ENCODE data around the gene KIF12.

The KIF12 gene

DNA sequence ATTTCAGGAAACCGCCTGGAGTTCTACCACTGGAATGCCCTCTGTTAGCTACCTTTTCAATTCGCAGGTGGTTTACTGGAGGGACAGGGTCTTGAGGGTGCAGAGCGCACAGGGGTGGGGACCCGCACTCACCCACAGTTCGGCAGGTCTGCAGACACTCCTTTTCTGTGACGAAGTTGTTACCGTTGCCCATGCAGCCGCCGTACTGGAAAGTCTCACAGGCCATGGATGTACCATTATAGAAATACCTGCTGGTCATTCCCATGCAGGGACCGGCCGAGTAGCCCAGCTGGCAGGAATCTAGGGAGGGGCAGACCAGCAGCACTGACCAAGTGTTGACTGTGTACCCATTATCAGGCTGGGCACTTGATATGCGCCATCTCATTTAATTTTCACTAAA is 37.8 kb downstream of the KIF12 start:
- Histone ChIP-seq H3K27me3 (ENCODE audit: control insufficient read depth, insufficient read depth, low read length, poor library complexity, severe bottlenecking) (no peaks in the 10 kb centered on the region), H3K4me1 (ENCODE audit: control insufficient read depth, insufficient read depth, low read length) (peaks cover 22% of the 10 kb centered on the region), H3K36me3 (ENCODE audit: control insufficient read depth, insufficient read depth, low read length) (no peaks in the 10 kb centered on the region), H3K9me3 (ENCODE audit: control insufficient read depth, low read length) (no peaks in the 10 kb centered on the region), H3K4me3 (ENCODE audit: insufficient read depth, low read depth, low read length) (no peak overlapping the region), H3K27ac (ENCODE audit: insufficient read depth, low read depth, low read length, poor library complexity, severe bottlenecking) (no peak overlapping the region)
- 95% methylated on average over 12 of the region's 12 CpGs for WGBS, 2 experiments

GRCh38 chr9:114060711-114061110 is 38.4 kb downstream of the KIF12 start:
- H3K4me1 ChIP-seq (ENCODE audit: control insufficient read depth, insufficient read depth, low read length): peaks cover 22% of the 10 kb centered on the region
- no peak overlapping the region for H3K27ac ChIP-seq (ENCODE audit: insufficient read depth, low read depth, low read length, poor library complexity, severe bottlenecking)
- WGBS, 2 experiments: 84 to 86% methylated on average over 9 of the region's 9 CpGs
- no peak overlapping the region for H3K4me3 ChIP-seq (ENCODE audit: insufficient read depth, low read depth, low read length)
- H3K9me3 ChIP-seq (ENCODE audit: control insufficient read depth, low read length): no peaks in the 10 kb centered on the region
- H3K36me3 ChIP-seq (ENCODE audit: control insufficient read depth, insufficient read depth, low read length): no peaks in the 10 kb centered on the region
- H3K27me3 ChIP-seq (ENCODE audit: control insufficient read depth, insufficient read depth, low read length, poor library complexity, severe bottlenecking): no peaks in the 10 kb centered on the region

- H3K4me3 ChIP-seq (ENCODE audit: insufficient read depth, low read depth, low read length): no peak overlapping the region
- no peaks in the 10 kb centered on the region for H3K36me3 ChIP-seq (ENCODE audit: control insufficient read depth, insufficient read depth, low read length)
- H3K9me3 ChIP-seq (ENCODE audit: control insufficient read depth, low read length): no peaks in the 10 kb centered on the region
- H3K27ac ChIP-seq (ENCODE audit: insufficient read depth, low read depth, low read length, poor library complexity, severe bottlenecking): no peak overlapping the region
- H3K27me3 ChIP-seq (ENCODE audit: control insufficient read depth, insufficient read depth, low read length, poor library complexity, severe bottlenecking): no peaks in the 10 kb centered on the region
- peaks cover 22% of the 10 kb centered on the region for H3K4me1 ChIP-seq (ENCODE audit: control insufficient read depth, insufficient read depth, low read length)
- WGBS, 2 experiments: 92 to 95% methylated on average over 8 of the region's 8 CpGs
These were observed 39.0 kb downstream of the KIF12 start for GRCh38 chr9:114060070-114060469.

DNA sequence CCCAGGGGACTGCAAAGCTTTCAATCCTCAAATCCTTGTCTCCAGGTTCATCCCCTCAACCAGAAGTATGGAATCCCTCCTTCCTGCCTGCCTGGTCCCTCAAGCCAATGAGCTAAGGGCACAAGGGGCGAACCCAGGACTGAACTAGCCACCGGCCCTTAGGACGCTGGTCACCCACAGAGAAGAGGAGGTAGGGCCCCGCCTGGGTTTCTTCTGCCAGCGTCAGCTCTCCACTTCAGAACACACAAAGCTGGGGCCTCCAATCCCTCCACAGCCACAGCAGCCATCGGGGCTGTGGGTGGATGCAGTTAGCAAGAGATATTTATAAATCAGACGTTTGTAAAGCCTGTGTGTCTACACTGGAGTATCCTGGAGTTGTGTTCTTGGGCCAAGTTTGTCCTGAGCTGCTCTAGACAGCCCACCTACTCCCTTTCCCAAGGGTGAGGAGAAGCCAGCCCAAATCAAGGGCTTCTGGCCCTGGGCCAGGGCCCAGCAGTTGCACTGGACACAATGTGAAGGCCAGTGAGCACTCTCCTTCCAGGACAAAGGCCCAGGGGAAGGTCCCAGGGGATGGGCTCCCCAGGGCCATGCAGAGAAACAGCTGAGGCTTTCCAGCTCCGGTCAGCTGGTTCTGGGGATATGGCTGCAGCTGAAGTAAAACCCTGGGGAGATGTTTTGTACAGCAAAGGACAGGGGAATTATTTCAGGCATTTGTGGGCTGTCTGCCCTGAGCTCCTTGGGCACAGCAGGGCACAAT is 39.9 kb downstream of the KIF12 start:
- Histone ChIP-seq H3K4me3 (ENCODE audit: insufficient read depth, low read depth, low read length) (no peak overlapping the region), H3K27ac (ENCODE audit: insufficient read depth, low read depth, low read length, poor library complexity, severe bottlenecking) (peak overlapping the region; percentile 62), H3K36me3 (ENCODE audit: control insufficient read depth, insufficient read depth, low read length) (no peaks in the 10 kb centered on the region), H3K27me3 (ENCODE audit: control insufficient read depth, insufficient read depth, low read length, poor library complexity, severe bottlenecking) (no peaks in the 10 kb centered on the region), H3K9me3 (ENCODE audit: control insufficient read depth, low read length) (no peaks in the 10 kb centered on the region), H3K4me1 (ENCODE audit: control insufficient read depth, insufficient read depth, low read length) (peaks cover 22% of the 10 kb centered on the region)
- WGBS, 2 experiments: 86 to 89% methylated on average over 8 of the region's 8 CpGs

GRCh38 chr9:114058688-114059046 is 40.4 kb downstream of the KIF12 start:
- no peak overlapping the region for H3K27ac ChIP-seq (ENCODE audit: insufficient read depth, low read depth, low read length, poor library complexity, severe bottlenecking)
- H3K27me3 ChIP-seq (ENCODE audit: control insufficient read depth, insufficient read depth, low read length, poor library complexity, severe bottlenecking): no peaks in the 10 kb centered on the region
- no peaks in the 10 kb centered on the region for H3K36me3 ChIP-seq (ENCODE audit: control insufficient read depth, insufficient read depth, low read length)
- 92 to 97% methylated on average over 4 of the region's 4 CpGs for WGBS, 2 experiments
- peaks cover 22% of the 10 kb centered on the region for H3K4me1 ChIP-seq (ENCODE audit: control insufficient read depth, insufficient read depth, low read length)
- H3K9me3 ChIP-seq (ENCODE audit: control insufficient read depth, low read length): no peaks in the 10 kb centered on the region
- no peak overlapping the region for H3K4me3 ChIP-seq (ENCODE audit: insufficient read depth, low read depth, low read length)

DNA sequence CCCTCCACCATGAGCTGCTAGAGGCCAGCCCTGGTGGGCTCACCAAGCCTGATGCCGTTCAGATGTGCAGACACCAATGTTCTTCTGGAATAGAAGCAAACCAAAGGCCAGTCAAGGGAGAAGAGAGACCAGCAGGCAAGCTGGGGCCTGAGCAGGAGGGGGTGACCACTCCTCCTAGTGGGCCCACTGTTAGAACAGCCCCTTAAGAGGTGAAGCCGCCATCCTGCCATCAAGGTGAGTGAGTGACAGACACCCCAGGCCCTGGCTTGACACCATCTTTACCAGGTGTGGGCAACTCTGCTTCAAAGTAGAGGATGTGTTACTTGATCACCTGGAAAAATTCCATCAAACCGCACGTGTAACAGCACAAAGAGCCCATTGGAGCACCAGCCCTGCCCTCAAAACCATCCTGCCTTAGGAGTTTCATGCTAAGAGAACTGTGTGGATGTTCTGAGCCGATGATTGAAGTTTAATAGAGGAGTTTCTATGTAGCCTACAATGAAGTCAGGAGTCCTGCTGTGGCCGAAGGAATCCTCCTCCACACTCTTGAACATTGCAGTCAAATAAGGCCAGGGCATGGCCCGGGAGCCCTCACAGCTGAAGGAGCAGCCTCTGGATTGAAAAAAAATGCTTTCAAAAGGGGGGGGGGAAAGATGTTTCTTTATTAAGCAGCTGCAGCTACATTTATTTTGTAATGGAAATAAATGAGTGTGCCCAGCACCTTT is 41.8 kb downstream of the KIF12 start:
- 82% methylated on average over 7 of the region's 7 CpGs for WGBS, 2 experiments
- no peaks in the 10 kb centered on the region for H3K27me3 ChIP-seq (ENCODE audit: control insufficient read depth, insufficient read depth, low read length, poor library complexity, severe bottlenecking)
- H3K36me3 ChIP-seq (ENCODE audit: control insufficient read depth, insufficient read depth, low read length): no peaks in the 10 kb centered on the region
- H3K4me3 ChIP-seq (ENCODE audit: insufficient read depth, low read depth, low read length): no peak overlapping the region
- peaks cover 22% of the 10 kb centered on the region for H3K4me1 ChIP-seq (ENCODE audit: control insufficient read depth, insufficient read depth, low read length)
- no peak overlapping the region for H3K27ac ChIP-seq (ENCODE audit: insufficient read depth, low read depth, low read length, poor library complexity, severe bottlenecking)
- no peaks in the 10 kb centered on the region for H3K9me3 ChIP-seq (ENCODE audit: control insufficient read depth, low read length)

DNA sequence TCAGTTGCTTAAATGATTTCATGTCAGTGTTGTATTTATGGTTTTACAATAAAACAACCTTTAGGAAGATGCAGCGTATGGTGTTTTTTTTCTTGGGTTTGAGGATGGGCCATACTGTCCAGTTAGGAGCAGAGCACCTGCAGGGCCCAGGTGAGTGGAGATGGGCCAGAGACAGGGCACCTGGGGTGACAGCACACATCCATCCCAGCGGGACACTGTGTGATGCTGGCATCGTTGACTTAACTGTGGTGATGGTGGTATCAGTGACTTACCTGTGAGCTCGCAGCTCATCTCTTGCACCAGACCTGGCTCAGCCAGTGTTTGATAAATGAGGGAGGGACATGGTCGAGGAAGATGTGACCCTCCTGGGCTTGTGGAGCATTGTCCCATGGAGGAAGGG is 42.6 kb downstream of the KIF12 start:
- no peaks in the 10 kb centered on the region for H3K27me3 ChIP-seq (ENCODE audit: control insufficient read depth, insufficient read depth, low read length, poor library complexity, severe bottlenecking)
- H3K9me3 ChIP-seq (ENCODE audit: control insufficient read depth, low read length): no peaks in the 10 kb centered on the region
- H3K27ac ChIP-seq (ENCODE audit: insufficient read depth, low read depth, low read length, poor library complexity, severe bottlenecking): no peak overlapping the region
- peaks cover 3% of the 10 kb centered on the region for H3K36me3 ChIP-seq (ENCODE audit: control insufficient read depth, insufficient read depth, low read length)
- no peak overlapping the region for H3K4me3 ChIP-seq (ENCODE audit: insufficient read depth, low read depth, low read length)
- H3K4me1 ChIP-seq (ENCODE audit: control insufficient read depth, insufficient read depth, low read length): peaks cover 22% of the 10 kb centered on the region
- WGBS, 2 experiments: 92 to 96% methylated on average over 5 of the region's 5 CpGs

DNA sequence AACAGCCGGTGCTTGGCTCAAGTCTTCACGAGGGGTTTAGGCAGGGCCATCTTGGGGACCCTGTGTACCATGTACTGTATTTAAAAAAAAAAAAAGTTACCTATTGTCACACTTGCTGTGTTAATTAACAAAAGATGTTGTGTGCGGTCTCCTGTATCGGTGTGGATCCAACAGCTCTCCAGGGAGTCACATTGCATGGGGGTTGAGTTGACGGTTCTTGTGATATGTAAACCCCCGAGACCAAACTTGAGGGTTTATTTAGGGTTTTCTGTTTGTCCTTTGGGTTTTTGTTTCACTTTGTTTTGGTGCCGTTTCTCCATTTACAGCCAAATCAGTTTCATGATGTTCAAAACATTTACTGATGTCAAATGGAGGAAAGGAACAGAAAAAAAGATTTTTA is 43.2 kb downstream of the KIF12 start:
- peaks cover 10% of the 10 kb centered on the region for H3K36me3 ChIP-seq (ENCODE audit: control insufficient read depth, insufficient read depth, low read length)
- H3K27ac ChIP-seq (ENCODE audit: insufficient read depth, low read depth, low read length, poor library complexity, severe bottlenecking): no peak overlapping the region
- peaks cover 22% of the 10 kb centered on the region for H3K4me1 ChIP-seq (ENCODE audit: control insufficient read depth, insufficient read depth, low read length)
- no peak overlapping the region for H3K4me3 ChIP-seq (ENCODE audit: insufficient read depth, low read depth, low read length)
- no peaks in the 10 kb centered on the region for H3K27me3 ChIP-seq (ENCODE audit: control insufficient read depth, insufficient read depth, low read length, poor library complexity, severe bottlenecking)
- 86 to 92% methylated on average over 7 of the region's 7 CpGs for WGBS, 2 experiments
- H3K9me3 ChIP-seq (ENCODE audit: control insufficient read depth, low read length): no peaks in the 10 kb centered on the region

GRCh38 chr9:114055061-114055460 is 44.0 kb downstream of the KIF12 start:
- no peaks in the 10 kb centered on the region for H3K27me3 ChIP-seq (ENCODE audit: control insufficient read depth, insufficient read depth, low read length, poor library complexity, severe bottlenecking)
- no peaks in the 10 kb centered on the region for H3K9me3 ChIP-seq (ENCODE audit: control insufficient read depth, low read length)
- H3K36me3 ChIP-seq (ENCODE audit: control insufficient read depth, insufficient read depth, low read length): peaks cover 17% of the 10 kb centered on the region
- 95% methylated on average over 18 of the region's 18 CpGs for WGBS, 2 experiments
- no peak overlapping the region for H3K4me3 ChIP-seq (ENCODE audit: insufficient read depth, low read depth, low read length)
- H3K4me1 ChIP-seq (ENCODE audit: control insufficient read depth, insufficient read depth, low read length): peaks cover 22% of the 10 kb centered on the region
- H3K27ac ChIP-seq (ENCODE audit: insufficient read depth, low read depth, low read length, poor library complexity, severe bottlenecking): no peak overlapping the region

GRCh38 chr9:114054191-114054690 is 44.9 kb downstream of the KIF12 start:
- no peaks in the 10 kb centered on the region for H3K9me3 ChIP-seq (ENCODE audit: control insufficient read depth, low read length)
- H3K27ac ChIP-seq (ENCODE audit: insufficient read depth, low read depth, low read length, poor library complexity, severe bottlenecking): no peak overlapping the region
- H3K4me3 ChIP-seq (ENCODE audit: insufficient read depth, low read depth, low read length): no peak overlapping the region
- 84% methylated on average over 10 of the region's 10 CpGs for WGBS, 2 experiments
- peaks cover 23% of the 10 kb centered on the region for H3K36me3 ChIP-seq (ENCODE audit: control insufficient read depth, insufficient read depth, low read length)
- H3K4me1 ChIP-seq (ENCODE audit: control insufficient read depth, insufficient read depth, low read length): peaks cover 14% of the 10 kb centered on the region
- H3K27me3 ChIP-seq (ENCODE audit: control insufficient read depth, insufficient read depth, low read length, poor library complexity, severe bottlenecking): no peaks in the 10 kb centered on the region
